Type B pancreatic cell (in vitro differentiated cells): ENCODE measurements around the gene UBE2G2. TPM values are rescaled to one million over a fixed set of nuclear protein-coding genes. Genes with fewer than 3 reads are reported as not detected.

Source experiments
- DNase-seq: peaks from one replicate; pipeline ENCODE4 v3.0.0; 2021; ENCODE audit warnings: mixed read lengths; ENCODE audit not compliant: unreplicated experiment; ENCODE audit errors: extremely low spot score
- H3K27ac Mint-ChIP-seq: 2 replicates; pipeline ENCODE4 v1.8.0; 2021; ENCODE audit warnings: mild to moderate bottlenecking, mixed read lengths
- H3K27me3 Mint-ChIP-seq: 2 replicates; pipeline ENCODE4 v1.8.0; 2021; ENCODE audit warnings: mixed read lengths
- H3K36me3 Mint-ChIP-seq: 2 replicates; pipeline ENCODE4 v1.8.0; 2021; ENCODE audit warnings: mixed read lengths
- H3K4me1 Mint-ChIP-seq: one replicate; pipeline ENCODE4 v1.8.0; 2021; ENCODE audit warnings: mixed read lengths; ENCODE audit not compliant: unreplicated experiment
- H3K4me3 Mint-ChIP-seq: 2 replicates; pipeline ENCODE4 v1.8.0; 2021; ENCODE audit warnings: mild to moderate bottlenecking, mixed read lengths
- H3K9me3 Mint-ChIP-seq: 2 replicates; pipeline ENCODE4 v1.8.0; 2021; ENCODE audit warnings: mixed read lengths
- CTCF ChIP-seq: fragments of 200-600 bp; sonication (generic); conservative IDR thresholded peaks from 2 replicates; pipeline ENCODE4 v1.5.0; 2021; ENCODE audit warnings: antibody characterized with exemption, mild to moderate bottlenecking
- total RNA-seq: library from RNA; stranded (reverse); gene quantifications from 2 replicates; pipeline ENCODE4 v1.2.1, GENCODE V29; 2021; ENCODE audit warnings: low replicate concordance

UBE2G2 gene
- total RNA-seq, 1 donor from 2014 or later: 92.4 TPM

DNA sequence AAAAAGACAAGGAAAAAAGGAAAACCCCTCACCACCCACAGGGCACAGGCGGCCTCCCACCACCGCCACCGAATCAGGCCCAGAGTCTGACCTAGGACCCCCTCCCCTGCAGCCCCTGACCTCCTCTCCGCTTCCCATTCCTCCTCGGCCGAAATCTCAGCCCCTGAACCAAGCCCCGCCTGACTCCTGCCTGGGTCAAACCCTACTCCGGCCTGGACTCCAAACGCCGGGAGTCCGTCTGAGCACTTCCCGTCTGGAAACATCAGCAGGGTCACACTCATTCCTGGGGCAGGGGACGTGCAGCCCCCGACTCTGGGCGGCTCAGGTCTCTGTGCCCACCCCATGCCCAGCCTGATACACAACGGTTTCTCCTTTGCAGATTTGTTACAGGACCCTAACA lies 42.6 kb upstream of the UBE2G2 start:
- H3K9me3 Mint-ChIP-seq: no peaks in the 10 kb centered on the region
- H3K27ac Mint-ChIP-seq: no peak overlapping the region
- DNase-seq: no peak
- H3K27me3 Mint-ChIP-seq: peaks cover 10% of the 10 kb centered on the region
- H3K4me3 Mint-ChIP-seq: no peak overlapping the region
- H3K4me1 Mint-ChIP-seq: peaks cover 9% of the 10 kb centered on the region
- no peaks in the 10 kb centered on the region for H3K36me3 Mint-ChIP-seq
- TF ChIP-seq CTCF: no peak

DNA sequence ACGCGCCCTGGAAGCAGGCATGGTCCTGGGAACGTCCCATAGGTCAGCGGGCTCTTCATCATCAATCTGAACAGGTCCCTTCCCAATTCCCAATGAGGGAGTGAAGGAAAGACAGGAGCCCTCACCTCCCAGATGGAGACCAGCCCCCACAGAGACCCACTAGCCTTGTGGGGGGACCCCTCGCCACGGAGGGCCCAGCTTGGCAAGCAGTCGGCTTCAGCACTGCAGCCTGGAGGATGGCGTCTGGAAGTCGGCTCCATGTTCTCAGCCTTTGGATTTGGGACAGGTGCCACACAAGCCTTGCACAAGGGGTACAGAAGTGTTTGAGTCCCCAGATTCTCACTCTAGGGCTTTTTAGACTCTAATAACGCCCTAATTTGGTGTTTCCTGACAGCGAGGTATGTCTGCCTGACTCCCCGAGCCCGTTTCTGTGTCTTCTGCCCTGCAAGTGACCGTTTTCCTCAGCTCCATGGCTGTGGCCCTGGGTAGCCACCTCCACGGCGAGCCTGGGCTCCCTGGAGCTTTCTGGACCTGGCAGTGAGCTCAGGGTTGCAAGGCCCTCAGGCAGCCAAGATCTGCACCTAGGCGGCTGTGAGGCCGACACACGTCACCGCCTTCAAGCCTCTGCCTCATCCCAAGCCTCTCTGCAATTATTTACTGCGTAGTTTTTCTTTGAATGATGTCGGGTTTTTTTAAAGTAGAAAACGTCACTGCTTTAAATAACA lies 41.3 kb upstream of the UBE2G2 start:
- Mint-ChIP-seq H3K27me3 (peaks cover 13% of the 10 kb centered on the region), H3K27ac (no peak overlapping the region), H3K9me3 (no peaks in the 10 kb centered on the region), H3K4me3 (no peak overlapping the region), H3K4me1 (peaks cover 9% of the 10 kb centered on the region), H3K36me3 (no peaks in the 10 kb centered on the region)
- DNase-seq: no peak
- no peak for TF ChIP-seq CTCF

- peaks cover 9% of the 10 kb centered on the region for H3K4me1 Mint-ChIP-seq
- peaks cover 13% of the 10 kb centered on the region for H3K27me3 Mint-ChIP-seq
- no peak for TF ChIP-seq CTCF
- H3K4me3 Mint-ChIP-seq: no peak overlapping the region
- H3K27ac Mint-ChIP-seq: no peak overlapping the region
- H3K36me3 Mint-ChIP-seq: no peaks in the 10 kb centered on the region
- DNase-seq: no peak
- no peaks in the 10 kb centered on the region for H3K9me3 Mint-ChIP-seq
These were observed 40.5 kb upstream of the UBE2G2 start for GRCh38 chr21:44842087-44842486.

DNA sequence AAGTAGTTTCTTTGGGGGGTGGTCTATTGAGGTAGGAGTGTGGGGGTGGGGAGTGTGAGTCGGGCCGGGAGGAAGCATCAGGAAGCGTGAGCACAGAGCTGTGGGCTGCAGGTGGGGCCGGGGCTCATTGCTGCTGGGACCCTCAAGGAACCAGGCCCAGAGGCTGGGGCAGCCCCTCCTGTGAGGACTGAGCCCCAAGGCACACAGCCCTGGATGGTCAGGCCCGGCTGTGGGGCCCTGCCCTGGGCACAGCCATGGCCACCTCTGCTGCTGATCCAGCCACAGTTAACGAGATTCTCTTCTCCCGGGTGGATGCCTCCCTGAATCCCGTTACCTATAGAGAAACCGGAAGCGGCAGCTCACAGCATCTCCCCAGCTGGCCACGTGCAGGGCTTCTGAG lies 39.2 kb upstream of the UBE2G2 start:
- H3K27ac Mint-ChIP-seq: no peak overlapping the region

GRCh38 chr21:44838951-44839350 lies 37.3 kb upstream of the UBE2G2 start:
- H3K27ac Mint-ChIP-seq: no peak overlapping the region
- H3K27me3 Mint-ChIP-seq: peaks cover 10% of the 10 kb centered on the region
- DNase-seq: no peak
- no peaks in the 10 kb centered on the region for H3K4me1 Mint-ChIP-seq
- no peaks in the 10 kb centered on the region for H3K36me3 Mint-ChIP-seq
- no peak for TF ChIP-seq CTCF
- H3K4me3 Mint-ChIP-seq: no peak overlapping the region
- no peaks in the 10 kb centered on the region for H3K9me3 Mint-ChIP-seq

More for the DNA sequence above, 39.2 kb upstream of the UBE2G2 start:
- TF ChIP-seq CTCF: no peak
- DNase-seq: no peak
- H3K9me3 Mint-ChIP-seq: no peaks in the 10 kb centered on the region
- H3K36me3 Mint-ChIP-seq: no peaks in the 10 kb centered on the region
- H3K4me1 Mint-ChIP-seq: peaks cover 4% of the 10 kb centered on the region
- no peak overlapping the region for H3K4me3 Mint-ChIP-seq
- H3K27me3 Mint-ChIP-seq: peaks cover 13% of the 10 kb centered on the region
